NT2/D1 (cell line): ENCODE measurements around the gene NF1.

Source experiments
- SUZ12 ChIP-seq: IDR thresholded peaks from 2 replicates; pipeline ENCODE4 v1.6.1; 2011; ENCODE audit not compliant: insufficient read length, insufficient read depth; ENCODE audit errors: extremely low read depth
- YY1 ChIP-seq: IDR thresholded peaks from 2 replicates; pipeline ENCODE4 v1.6.1; 2011; ENCODE audit not compliant: insufficient read length, insufficient read depth
- ZNF274 ChIP-seq: IDR thresholded peaks from 2 replicates; pipeline ENCODE4 v1.6.1; 2011; ENCODE audit warnings: mild to moderate bottlenecking, low read depth, low read length

DNA sequence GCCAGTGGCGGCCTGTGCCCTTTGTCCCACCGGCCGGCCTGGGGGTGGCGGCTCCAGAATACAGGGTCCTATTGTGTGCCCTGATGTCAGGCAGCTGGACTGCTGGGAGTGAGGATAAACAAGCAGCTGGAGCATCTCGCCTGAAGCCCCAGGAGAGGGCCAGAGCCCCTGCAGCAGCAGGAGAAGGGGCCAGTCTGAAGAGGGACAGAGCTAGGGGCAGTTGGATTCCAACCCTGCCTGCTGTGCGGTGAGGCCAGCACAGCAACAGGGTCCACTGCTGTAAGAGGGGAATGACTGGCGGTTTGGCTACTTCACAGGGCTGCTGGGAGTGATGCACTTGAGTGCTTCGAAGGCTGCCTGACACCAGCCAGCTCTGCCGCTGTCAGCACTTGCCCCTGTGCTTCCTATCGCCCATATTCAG is 321.7 kb downstream of the NF1 start:
- no peak for TF ChIP-seq YY1
- no peak for TF ChIP-seq SUZ12
- no peak for TF ChIP-seq ZNF274
